Adrenal gland (tissue), 12 donors: ENCODE results near the gene ARHGEF4. TPM values are rescaled to one million over a fixed set of nuclear protein-coding genes. Genes with fewer than 3 reads are reported as not detected.
A peak's percentile ranks its signal among the peaks of the same experiment; 100 is the strongest.

Experiments used
- DNase-seq, 7 donors: peaks; one replicate each; pipeline ENCODE4 v3.0.0-alpha.2; 2019 to 2020
- H3K27ac ChIP-seq, 5 donors: fragments of 200-600 bp; sonication (generic) in 4 of 5; 1 replicate in 3 of 5; 2 replicates in 2 of 5; pipeline versions ENCODE4 v1.5.1 to v1.8.0; 2016 to 2020; ENCODE audit warnings: mild to moderate bottlenecking in 1 of 5
- H3K27me3 ChIP-seq: fragments of 200-600 bp; 2 replicates; pipeline ENCODE4 v1.8.0; 2021
- H3K36me3 ChIP-seq, 2 donors: fragments of 200-600 bp; replicated peaks in 1 of 2; 1 replicate in 1 of 2; 2 replicates in 1 of 2; pipeline versions ENCODE4 v1.5.1 to v1.8.0; 2018 to 2022
- H3K4me1 ChIP-seq, 2 donors: fragments of 200-600 bp; replicated peaks in 1 of 2; 1 replicate in 1 of 2; 2 replicates in 1 of 2; pipeline versions ENCODE4 v1.5.1 to v1.8.0; 2018 to 2021
- H3K4me3 ChIP-seq, 4 donors: fragments of 200-600 bp; sonication (generic) in 3 of 4; one replicate each; pipeline ENCODE4 v1.5.1; 2016 to 2018
- H3K9me3 ChIP-seq, 3 donors: fragments of 200-600 bp; sonication (generic) in 1 of 3; replicated peaks in 1 of 3; 1 replicate in 2 of 3; 2 replicates in 1 of 3; pipeline versions ENCODE4 v1.5.1 to v1.8.0; 2016 to 2021
- POLR2A ChIP-seq, 2 donors: fragments of 450-650 bp; IDR thresholded peaks; one replicate each; pipeline ENCODE4 v1.6.1; 2017; ENCODE audit warnings: antibody characterized with exemption in 2 of 2, mild to moderate bottlenecking in 2 of 2, moderate library complexity in 1 of 2
- WGBS, 4 donors: extraction: QIAGEN DNeasy Blood & Tissue Kit in 2 of 4; methylation state at CpG; one replicate each; pipeline versions ENCODE4 v1.1.5 to v1.1.7; 2013 to 2017; 5-methylcytosine and 5-hydroxymethylcytosine counted together
- intact Hi-C, 2 donors: fragments of 100-400 bp; cut with DNase I; formaldehyde crosslinking; loops; one replicate each; pipeline versions ENCODE4 v1.14.1 to v1.15.0; 2022 to 2023
- polyA plus RNA-seq, 3 donors: library from polyadenylated mRNA; stranded (reverse); fragments of 200-250 nt in 2 of 3; fragments of 350-450 nt in 1 of 3; fragmentation: Illumina TruSeq in 1 of 3; extraction: RNeasy Lipid Tissue Mini Kit (QIAGEN cat#74804) in 1 of 3; gene quantifications; one replicate each; pipeline ENCODE4 v1.2.3, GENCODE V29; 2013 to 2014
- total RNA-seq, 9 donors: library from RNA; depleted of rRNA in 4 of 9; stranded (reverse); fragments of >200 nt in 4 of 9; fragments of 120-200 nt in 1 of 9; fragmentation: NEBNext Ultra II Directional in 1 of 9; extraction: Animal tissue kit (Norgen Biotek cat#: 25700) in 1 of 9; gene quantifications; one replicate each; pipeline versions ENCODE4 v1.1.0 to v1.2.4, GENCODE V29; 2013 to 2023
- TF ChIP-seq, protein P1 (sequence below), 6 experiments: fragments of 450-650 bp in 4 of 6; fragments of 200-600 bp in 2 of 6; sonication (generic) in 1 of 6; IDR thresholded peaks; 1 replicate in 5 of 6; 2 replicates in 1 of 6; pipeline versions ENCODE4 v1.5.1 to v1.8.0; 2016 to 2021; ENCODE audit warnings: antibody characterized with exemption in 6 of 6, mild to moderate bottlenecking in 2 of 6, moderate library complexity in 1 of 6
- donor health status: healthy with polysubstance abuse.
- donor health status: Bipolar disorder and iron deficiency.
- donor health status: DM: yes; HTN: yes; CAD: no.
- donor health status: DM: no; HTN: no; CAD: no.
- donor health status: DM: no; HTN: no; CAD: no.
- donor health status: DM: yes; HTN: yes; CAD: no.

Gene ARHGEF4
- total and polyA plus RNA-seq, 12 donors: 0.97 to 40.4 (median 5.1) TPM

DNA sequence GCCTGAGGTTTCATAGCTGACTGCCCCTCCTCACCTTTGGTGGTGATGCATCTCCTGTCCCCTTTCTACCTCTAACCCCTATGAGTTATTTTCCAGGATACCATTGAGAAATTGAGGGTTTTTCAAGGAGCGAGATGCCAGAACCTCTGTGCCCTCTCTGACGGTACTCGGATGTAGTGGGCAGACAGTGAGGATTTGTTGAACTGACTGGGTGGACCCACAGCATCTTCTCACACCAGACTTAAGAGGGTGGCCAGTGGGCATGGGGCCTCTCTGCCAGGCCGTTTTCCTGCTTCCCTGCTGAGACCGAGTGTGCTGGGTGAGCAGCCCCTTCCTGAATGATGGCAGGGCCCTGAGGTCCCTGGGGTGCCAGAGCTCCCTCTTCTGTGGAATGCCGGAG is 46.3 kb downstream of the ARHGEF4 start:
- DNase-seq: peak in 1 of 7 donors; percentile 2
- H3K36me3 ChIP-seq: no peaks in the 10 kb centered on the region
- H3K4me3 ChIP-seq: no peak overlapping the region
- intact Hi-C loops: no loop called here
- H3K9me3 ChIP-seq: no peaks in the 10 kb centered on the region
- H3K27ac ChIP-seq: no peak overlapping the region
- WGBS, 4 donors: 74 to 85% (median 81%) methylated on average over 6 of the region's 6 CpGs
- no peaks in the 10 kb centered on the region for H3K4me1 ChIP-seq
- TF ChIP-seq POLR2A (IDR thresholded peaks at IDR 0.05): no peak
- TF ChIP-seq, protein P1, sequence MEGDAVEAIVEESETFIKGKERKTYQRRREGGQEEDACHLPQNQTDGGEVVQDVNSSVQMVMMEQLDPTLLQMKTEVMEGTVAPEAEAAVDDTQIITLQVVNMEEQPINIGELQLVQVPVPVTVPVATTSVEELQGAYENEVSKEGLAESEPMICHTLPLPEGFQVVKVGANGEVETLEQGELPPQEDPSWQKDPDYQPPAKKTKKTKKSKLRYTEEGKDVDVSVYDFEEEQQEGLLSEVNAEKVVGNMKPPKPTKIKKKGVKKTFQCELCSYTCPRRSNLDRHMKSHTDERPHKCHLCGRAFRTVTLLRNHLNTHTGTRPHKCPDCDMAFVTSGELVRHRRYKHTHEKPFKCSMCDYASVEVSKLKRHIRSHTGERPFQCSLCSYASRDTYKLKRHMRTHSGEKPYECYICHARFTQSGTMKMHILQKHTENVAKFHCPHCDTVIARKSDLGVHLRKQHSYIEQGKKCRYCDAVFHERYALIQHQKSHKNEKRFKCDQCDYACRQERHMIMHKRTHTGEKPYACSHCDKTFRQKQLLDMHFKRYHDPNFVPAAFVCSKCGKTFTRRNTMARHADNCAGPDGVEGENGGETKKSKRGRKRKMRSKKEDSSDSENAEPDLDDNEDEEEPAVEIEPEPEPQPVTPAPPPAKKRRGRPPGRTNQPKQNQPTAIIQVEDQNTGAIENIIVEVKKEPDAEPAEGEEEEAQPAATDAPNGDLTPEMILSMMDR (IDR thresholded peaks at IDR 0.05): no peak
- H3K27me3 ChIP-seq: no peaks in the 10 kb centered on the region

DNA sequence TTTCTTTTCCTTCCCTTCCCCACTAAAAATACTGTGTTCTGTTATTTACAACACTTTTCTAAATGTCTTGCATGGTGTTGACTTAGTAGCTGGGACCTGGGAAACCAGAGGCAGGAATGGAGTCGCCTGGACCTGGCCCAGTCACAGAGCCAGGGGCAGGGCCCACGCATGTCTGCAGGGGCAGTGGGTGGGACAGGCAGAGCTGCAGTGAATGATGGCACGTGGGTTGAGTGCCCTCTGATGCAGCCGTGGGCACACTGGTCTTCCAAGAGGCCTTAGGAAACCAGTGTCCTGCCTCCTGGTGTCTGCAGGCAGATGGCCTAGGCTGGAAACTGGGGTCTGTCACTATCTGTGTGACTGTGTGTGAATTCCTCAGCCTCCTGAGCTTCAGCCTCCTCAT is 46.8 kb downstream of the ARHGEF4 start:
- Histone ChIP-seq H3K27me3 (no peaks in the 10 kb centered on the region), H3K4me1 (no peaks in the 10 kb centered on the region), H3K27ac (no peak overlapping the region), H3K36me3 (no peaks in the 10 kb centered on the region), H3K9me3 (no peaks in the 10 kb centered on the region), H3K4me3 (no peak overlapping the region)
- DNase-seq: peak in 1 of 7 donors; percentile 18
- TF ChIP-seq, protein P1 (IDR thresholded peaks at IDR 0.05): no peak
- TF ChIP-seq POLR2A (IDR thresholded peaks at IDR 0.05): no peak
- WGBS, 4 donors: 51 to 76% (median 68%) methylated on average over 2 to 4 of the region's 4 CpGs
- intact Hi-C loops: no loop called here

DNA sequence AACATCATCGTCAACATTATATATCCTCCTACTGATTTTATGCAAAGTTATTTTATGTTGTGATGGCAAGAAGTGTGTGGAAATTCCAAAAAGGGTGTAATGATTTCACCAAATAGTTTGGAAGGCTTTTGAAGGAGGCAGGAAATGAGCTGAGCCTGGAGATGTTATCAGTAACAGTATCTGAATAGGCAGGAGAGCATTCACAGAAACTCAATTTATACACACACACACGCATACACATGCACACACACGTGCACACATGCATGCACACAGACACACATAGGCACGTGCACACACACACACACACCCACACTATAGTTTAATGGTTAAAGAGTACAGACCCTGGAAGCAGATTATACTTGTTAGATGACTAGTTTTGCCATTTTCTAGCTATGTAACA is 47.3 kb downstream of the ARHGEF4 start:
- no peaks in the 10 kb centered on the region for H3K9me3 ChIP-seq
- no peak for DNase-seq
- H3K27me3 ChIP-seq: no peaks in the 10 kb centered on the region
- no peaks in the 10 kb centered on the region for H3K4me1 ChIP-seq
- 66 to 80% (median 72%) methylated on average over 4 of the region's 4 CpGs for WGBS, 4 donors
- intact Hi-C loops: no loop called here
- no peaks in the 10 kb centered on the region for H3K36me3 ChIP-seq
- H3K4me3 ChIP-seq: no peak overlapping the region
- H3K27ac ChIP-seq: no peak overlapping the region
- TF ChIP-seq POLR2A (IDR thresholded peaks at IDR 0.05): no peak
- TF ChIP-seq, protein P1 (IDR thresholded peaks at IDR 0.05): no peak

DNA sequence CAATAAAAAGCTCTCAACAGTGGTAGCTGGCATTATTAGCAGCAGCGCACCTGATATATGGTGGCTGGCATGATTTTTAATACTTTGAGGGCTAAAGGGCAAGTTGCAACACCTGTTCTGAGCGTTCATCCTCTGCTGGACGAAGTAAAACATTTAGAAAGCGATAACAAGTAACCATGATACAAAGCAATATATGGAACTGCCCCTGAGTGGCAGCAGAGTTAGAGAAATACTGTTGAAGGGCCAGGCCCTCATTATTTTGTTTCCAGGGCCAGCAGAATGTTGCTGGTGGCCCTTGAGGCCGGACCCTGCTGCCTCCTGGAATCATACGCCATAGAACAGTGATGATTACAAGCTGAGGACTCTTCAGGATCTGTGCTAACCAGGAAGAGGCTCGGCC is 47.8 kb downstream of the ARHGEF4 start:
- H3K9me3 ChIP-seq: no peaks in the 10 kb centered on the region
- DNase-seq: peak in 1 of 7 donors; percentile 2
- 73 to 85% (median 79%) methylated on average over 7 of the region's 7 CpGs for WGBS, 4 donors
- H3K4me1 ChIP-seq: no peaks in the 10 kb centered on the region
- no peak for TF ChIP-seq POLR2A (IDR thresholded peaks at IDR 0.05)
- TF ChIP-seq, protein P1 (IDR thresholded peaks at IDR 0.05): no peak
- H3K4me3 ChIP-seq: no peak overlapping the region
- no peak overlapping the region for H3K27ac ChIP-seq
- no peaks in the 10 kb centered on the region for H3K27me3 ChIP-seq
- intact Hi-C loops: no loop called here
- no peaks in the 10 kb centered on the region for H3K36me3 ChIP-seq
